ENCODE measurements around the gene MYO5C. TPM values are rescaled to one million over a fixed set of nuclear protein-coding genes. Genes with fewer than 3 reads are reported as not detected.

The MYO5C gene, protein sequence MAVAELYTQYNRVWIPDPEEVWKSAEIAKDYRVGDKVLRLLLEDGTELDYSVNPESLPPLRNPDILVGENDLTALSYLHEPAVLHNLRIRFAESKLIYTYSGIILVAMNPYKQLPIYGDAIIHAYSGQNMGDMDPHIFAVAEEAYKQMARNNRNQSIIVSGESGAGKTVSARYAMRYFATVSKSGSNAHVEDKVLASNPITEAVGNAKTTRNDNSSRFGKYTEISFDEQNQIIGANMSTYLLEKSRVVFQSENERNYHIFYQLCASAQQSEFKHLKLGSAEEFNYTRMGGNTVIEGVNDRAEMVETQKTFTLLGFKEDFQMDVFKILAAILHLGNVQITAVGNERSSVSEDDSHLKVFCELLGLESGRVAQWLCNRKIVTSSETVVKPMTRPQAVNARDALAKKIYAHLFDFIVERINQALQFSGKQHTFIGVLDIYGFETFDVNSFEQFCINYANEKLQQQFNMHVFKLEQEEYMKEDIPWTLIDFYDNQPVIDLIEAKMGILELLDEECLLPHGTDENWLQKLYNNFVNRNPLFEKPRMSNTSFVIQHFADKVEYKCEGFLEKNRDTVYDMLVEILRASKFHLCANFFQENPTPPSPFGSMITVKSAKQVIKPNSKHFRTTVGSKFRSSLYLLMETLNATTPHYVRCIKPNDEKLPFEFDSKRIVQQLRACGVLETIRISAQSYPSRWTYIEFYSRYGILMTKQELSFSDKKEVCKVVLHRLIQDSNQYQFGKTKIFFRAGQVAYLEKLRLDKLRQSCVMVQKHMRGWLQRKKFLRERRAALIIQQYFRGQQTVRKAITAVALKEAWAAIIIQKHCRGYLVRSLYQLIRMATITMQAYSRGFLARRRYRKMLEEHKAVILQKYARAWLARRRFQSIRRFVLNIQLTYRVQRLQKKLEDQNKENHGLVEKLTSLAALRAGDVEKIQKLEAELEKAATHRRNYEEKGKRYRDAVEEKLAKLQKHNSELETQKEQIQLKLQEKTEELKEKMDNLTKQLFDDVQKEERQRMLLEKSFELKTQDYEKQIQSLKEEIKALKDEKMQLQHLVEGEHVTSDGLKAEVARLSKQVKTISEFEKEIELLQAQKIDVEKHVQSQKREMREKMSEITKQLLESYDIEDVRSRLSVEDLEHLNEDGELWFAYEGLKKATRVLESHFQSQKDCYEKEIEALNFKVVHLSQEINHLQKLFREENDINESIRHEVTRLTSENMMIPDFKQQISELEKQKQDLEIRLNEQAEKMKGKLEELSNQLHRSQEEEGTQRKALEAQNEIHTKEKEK (N-terminal part only)
- polyA plus RNA-seq (2013, experiment 1 of 2): 0.01 TPM
- polyA plus RNA-seq (2013, experiment 2 of 2): 0.03 TPM

DNA sequence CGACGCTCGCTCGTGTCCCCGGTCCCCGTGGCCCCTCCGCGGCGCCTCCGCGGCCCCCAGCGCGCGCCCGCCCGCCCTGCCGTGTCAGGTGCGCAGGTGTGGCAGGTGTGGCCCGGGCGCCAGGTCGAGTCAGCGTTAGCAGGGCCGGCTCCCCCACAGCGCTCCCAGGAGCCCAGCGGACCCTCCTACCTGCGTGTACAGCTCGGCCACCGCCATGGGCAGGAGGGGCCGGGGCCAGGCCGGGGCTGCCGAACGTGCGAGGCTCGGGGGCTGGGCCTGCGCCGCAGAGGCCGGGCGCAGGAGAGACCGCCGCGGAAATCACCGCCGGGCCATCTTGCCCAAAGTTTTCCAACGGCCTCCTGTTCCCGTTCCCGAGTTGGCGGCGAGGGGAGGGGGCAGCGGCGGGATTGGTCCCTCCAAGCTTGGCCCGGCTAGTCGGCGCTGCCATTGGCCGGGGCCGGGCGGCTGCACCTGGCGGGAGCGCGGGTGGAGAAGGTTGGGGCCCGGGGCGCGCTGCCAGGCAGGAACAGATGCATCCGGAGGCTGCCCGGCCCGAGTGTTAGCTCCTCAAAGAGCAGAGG lies at the start of gene MYO5C:
Gene MYO5C (minus strand): TSS at position 384 of the 581 bp plus-strand sequence. CDS start 168 bp downstream, at position 216.
- H2BK12ac ChIP-seq (ENCODE audit: low read length in 2 of 2): no peak within 1 kb of the TSS
- H2AK5ac ChIP-seq (ENCODE audit: low read length, severe bottlenecking): no peak within 1 kb of the TSS
- no peak within 1 kb of the TSS for H4K8ac ChIP-seq (ENCODE audit: low read length)
- H3K27me3 ChIP-seq (ENCODE audit: control insufficient read depth in 1 of 2, insufficient read depth in 1 of 2, low read length in 2 of 2): peaks cover 4 to 39% of the 10 kb centered on the region in 2 experiments
- H3K9me3 ChIP-seq (ENCODE audit: control insufficient read depth, low read length): no peaks in the 10 kb centered on the region
- no peak within 1 kb of the TSS for H4K91ac ChIP-seq (ENCODE audit: low read length)
- no peak within 1 kb of the TSS for H3K27ac ChIP-seq (ENCODE audit: low read length, poor library complexity, severe bottlenecking)
- H3K14ac ChIP-seq (ENCODE audit: low read length in 2 of 2): peak within 1 kb of the TSS in 1 of 2 experiments; percentile 64
- H3K4ac ChIP-seq (ENCODE audit: low read depth in 1 of 2, low read length in 2 of 2): no peak within 1 kb of the TSS
- H2BK120ac ChIP-seq (ENCODE audit: low read depth, low read length): no peak within 1 kb of the TSS
- no peak within 1 kb of the TSS for H2BK5ac ChIP-seq (ENCODE audit: low read depth, low read length, poor library complexity, severe bottlenecking)
- no peak for DNase-seq
- peak within 1 kb of the TSS; percentile 90 for H3K4me2 ChIP-seq (ENCODE audit: low read length, poor library complexity, severe bottlenecking)
- no peak within 1 kb of the TSS for H2BK15ac ChIP-seq (ENCODE audit: low read depth, poor library complexity, severe bottlenecking)
- H3K18ac ChIP-seq (ENCODE audit: low read depth in 1 of 2, low read length in 2 of 2): no peak within 1 kb of the TSS
- no peaks in the 10 kb centered on the region for H3K79me1 ChIP-seq (replicated peaks; ENCODE audit: low read length, poor library complexity, severe bottlenecking)
- peak within 1 kb of the TSS; percentile 65 to 70 for H3K4me3 ChIP-seq (ENCODE audit: insufficient read depth in 1 of 2, low read depth in 1 of 2, low read length in 2 of 2)
- peak within 1 kb of the TSS in 1 of 2 experiments; percentile 94 for H3K23ac ChIP-seq (ENCODE audit: low read length in 2 of 2)
- 1% methylated on average over 48 of the region's 65 CpGs for WGBS
- H3K9ac ChIP-seq (ENCODE audit: low read length): no peak within 1 kb of the TSS
- H3K36me3 ChIP-seq (ENCODE audit: control insufficient read depth in 1 of 2, insufficient read depth in 2 of 2, low read depth in 1 of 2, low read length in 2 of 2): no peaks in the 10 kb centered on the region
- peak within 1 kb of the TSS; percentile 5 for H2AFZ ChIP-seq (ENCODE audit: low read depth, low read length)
- H3K4me1 ChIP-seq (ENCODE audit: control insufficient read depth, insufficient read depth, low read depth, low read length): peaks cover 13% of the 10 kb centered on the region

DNA sequence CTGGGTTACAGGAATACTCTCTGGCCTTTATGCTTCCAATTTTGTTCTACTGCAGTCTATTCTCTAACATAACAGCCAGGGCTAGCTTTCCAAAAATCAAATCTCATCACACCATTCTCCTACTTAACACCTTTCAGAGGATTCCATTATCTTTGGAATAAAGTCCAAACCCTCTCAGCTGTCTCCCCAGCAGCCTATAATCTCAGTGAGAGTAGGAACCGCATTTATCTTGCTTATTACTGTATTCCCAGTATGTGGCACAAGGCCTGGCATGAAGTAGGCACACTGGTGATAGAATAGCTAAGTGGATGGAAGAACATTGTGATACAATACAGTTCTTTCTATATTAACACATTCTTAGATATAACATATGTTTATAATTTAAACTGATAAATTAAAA lies 49.0 kb upstream of the MYO5C start:
- peaks cover 4% of the 10 kb centered on the region for H3K79me1 ChIP-seq (replicated peaks; ENCODE audit: low read length, poor library complexity, severe bottlenecking)
- WGBS: 100% methylated on average over 1 of the region's 1 CpG
- H2BK12ac ChIP-seq (ENCODE audit: low read length in 2 of 2): no peak overlapping the region
- H3K27me3 ChIP-seq (ENCODE audit: control insufficient read depth in 1 of 2, insufficient read depth in 1 of 2, low read length in 2 of 2): no peaks in the 10 kb centered on the region
- H3K9ac ChIP-seq (ENCODE audit: low read length): peak overlapping the region; percentile 80
- H3K4me3 ChIP-seq (ENCODE audit: insufficient read depth in 1 of 2, low read depth in 1 of 2, low read length in 2 of 2): no peak overlapping the region
- no peak overlapping the region for H3K23ac ChIP-seq (ENCODE audit: low read length in 2 of 2)
- peaks cover 11 to 57% of the 10 kb centered on the region in 2 experiments for H3K36me3 ChIP-seq (ENCODE audit: control insufficient read depth in 1 of 2, insufficient read depth in 2 of 2, low read depth in 1 of 2, low read length in 2 of 2)
- DNase-seq: no peak
- H3K4me1 ChIP-seq (ENCODE audit: control insufficient read depth, insufficient read depth, low read depth, low read length): peaks cover 5% of the 10 kb centered on the region
- no peak overlapping the region for H3K4me2 ChIP-seq (ENCODE audit: low read length, poor library complexity, severe bottlenecking)
- no peak overlapping the region for H3K18ac ChIP-seq (ENCODE audit: low read depth in 1 of 2, low read length in 2 of 2)
- no peak overlapping the region for H2AFZ ChIP-seq (ENCODE audit: low read depth, low read length)
- H2BK120ac ChIP-seq (ENCODE audit: low read depth, low read length): no peak overlapping the region
- H4K91ac ChIP-seq (ENCODE audit: low read length): no peak overlapping the region
- no peak overlapping the region for H3K14ac ChIP-seq (ENCODE audit: low read length in 2 of 2)
- no peak overlapping the region for H4K8ac ChIP-seq (ENCODE audit: low read length)
- no peak overlapping the region for H2BK5ac ChIP-seq (ENCODE audit: low read depth, low read length, poor library complexity, severe bottlenecking)
- no peak overlapping the region for H3K4ac ChIP-seq (ENCODE audit: low read depth in 1 of 2, low read length in 2 of 2)
- no peaks in the 10 kb centered on the region for H3K9me3 ChIP-seq (ENCODE audit: control insufficient read depth, low read length)
- H2BK15ac ChIP-seq (ENCODE audit: low read depth, poor library complexity, severe bottlenecking): no peak overlapping the region
- no peak overlapping the region for H3K27ac ChIP-seq (ENCODE audit: low read length, poor library complexity, severe bottlenecking)
- no peak overlapping the region for H2AK5ac ChIP-seq (ENCODE audit: low read length, severe bottlenecking)

DNA sequence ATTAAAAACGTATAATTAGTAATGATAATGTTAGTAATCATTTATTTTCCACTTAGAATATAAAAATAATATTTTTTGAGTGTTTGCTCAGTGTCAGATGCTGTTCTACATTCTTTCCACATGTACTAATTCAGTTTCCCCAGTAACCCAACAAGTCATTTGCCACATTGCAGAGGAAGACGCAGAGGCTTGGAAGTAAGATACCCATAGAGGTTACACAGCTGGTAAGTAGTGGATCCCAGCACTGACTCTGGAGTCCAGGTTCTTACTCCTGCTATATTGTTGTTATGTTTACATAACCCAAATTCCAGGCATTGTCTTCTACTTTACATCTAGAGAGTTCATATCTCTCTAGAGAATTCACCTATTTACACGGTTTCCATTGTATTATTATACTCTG lies 48.2 kb upstream of the MYO5C start:
- Histone ChIP-seq H3K18ac (ENCODE audit: low read depth in 1 of 2, low read length in 2 of 2) (no peak overlapping the region), H4K8ac (ENCODE audit: low read length) (no peak overlapping the region), H3K9me3 (ENCODE audit: control insufficient read depth, low read length) (no peaks in the 10 kb centered on the region), H3K27me3 (ENCODE audit: control insufficient read depth in 1 of 2, insufficient read depth in 1 of 2, low read length in 2 of 2) (no peaks in the 10 kb centered on the region), H3K4me2 (ENCODE audit: low read length, poor library complexity, severe bottlenecking) (no peak overlapping the region), H2BK5ac (ENCODE audit: low read depth, low read length, poor library complexity, severe bottlenecking) (no peak overlapping the region), H3K27ac (ENCODE audit: low read length, poor library complexity, severe bottlenecking) (no peak overlapping the region), H3K4ac (ENCODE audit: low read depth in 1 of 2, low read length in 2 of 2) (no peak overlapping the region), H2BK120ac (ENCODE audit: low read depth, low read length) (no peak overlapping the region), H3K4me1 (ENCODE audit: control insufficient read depth, insufficient read depth, low read depth, low read length) (peaks cover 5% of the 10 kb centered on the region), H3K9ac (ENCODE audit: low read length) (peak overlapping the region; percentile 80), H2BK12ac (ENCODE audit: low read length in 2 of 2) (no peak overlapping the region), H2BK15ac (ENCODE audit: low read depth, poor library complexity, severe bottlenecking) (no peak overlapping the region), H2AFZ (ENCODE audit: low read depth, low read length) (no peak overlapping the region), H3K14ac (ENCODE audit: low read length in 2 of 2) (no peak overlapping the region), H3K79me1 (replicated peaks; ENCODE audit: low read length, poor library complexity, severe bottlenecking) (peaks cover 2% of the 10 kb centered on the region), H3K36me3 (ENCODE audit: control insufficient read depth in 1 of 2, insufficient read depth in 2 of 2, low read depth in 1 of 2, low read length in 2 of 2) (peaks cover 6 to 50% of the 10 kb centered on the region in 2 experiments), H3K4me3 (ENCODE audit: insufficient read depth in 1 of 2, low read depth in 1 of 2, low read length in 2 of 2) (no peak overlapping the region), H3K23ac (ENCODE audit: low read length in 2 of 2) (no peak overlapping the region), H2AK5ac (ENCODE audit: low read length, severe bottlenecking) (no peak overlapping the region), H4K91ac (ENCODE audit: low read length) (no peak overlapping the region)
- WGBS: 92% methylated on average over 2 of the region's 3 CpGs
- no peak for DNase-seq

All from mesenchymal stem cell (in vitro differentiated cells and primary cell).